Measurements from ENCODE around the gene C16orf86.
"Not testable (repeated sequence)": the region's sequence is repeated elsewhere in the genome, so short reads cannot be mapped to it uniquely, and the experiment has no call there.

Gene C16orf86

DNA sequence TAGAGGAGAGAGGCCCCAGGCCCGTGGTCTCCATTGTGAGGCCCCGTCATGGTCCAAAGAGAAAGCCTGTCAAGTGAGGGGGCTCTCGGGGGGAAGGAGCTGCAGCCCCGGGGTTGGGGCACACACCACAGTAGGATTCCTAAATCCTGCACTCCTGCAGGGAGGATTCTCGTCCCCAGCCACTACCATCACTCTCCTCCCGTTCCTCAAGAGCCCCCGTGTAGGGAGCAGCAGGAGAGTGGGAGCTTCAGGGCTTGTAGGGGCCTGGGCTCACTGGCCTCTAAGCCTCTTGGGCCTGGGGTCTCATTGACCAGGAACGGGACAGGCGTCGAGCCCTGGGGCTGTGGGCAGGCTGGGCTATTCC is 821 bp downstream of the C16orf86 start:
- no peak for DNase-seq (ENCODE audit: low read depth)

GRCh38 chr16:67667817-67668494 is 1.3 kb downstream of the C16orf86 start:
- peak; percentile 67 for DNase-seq (ENCODE audit: low read depth)

DNA sequence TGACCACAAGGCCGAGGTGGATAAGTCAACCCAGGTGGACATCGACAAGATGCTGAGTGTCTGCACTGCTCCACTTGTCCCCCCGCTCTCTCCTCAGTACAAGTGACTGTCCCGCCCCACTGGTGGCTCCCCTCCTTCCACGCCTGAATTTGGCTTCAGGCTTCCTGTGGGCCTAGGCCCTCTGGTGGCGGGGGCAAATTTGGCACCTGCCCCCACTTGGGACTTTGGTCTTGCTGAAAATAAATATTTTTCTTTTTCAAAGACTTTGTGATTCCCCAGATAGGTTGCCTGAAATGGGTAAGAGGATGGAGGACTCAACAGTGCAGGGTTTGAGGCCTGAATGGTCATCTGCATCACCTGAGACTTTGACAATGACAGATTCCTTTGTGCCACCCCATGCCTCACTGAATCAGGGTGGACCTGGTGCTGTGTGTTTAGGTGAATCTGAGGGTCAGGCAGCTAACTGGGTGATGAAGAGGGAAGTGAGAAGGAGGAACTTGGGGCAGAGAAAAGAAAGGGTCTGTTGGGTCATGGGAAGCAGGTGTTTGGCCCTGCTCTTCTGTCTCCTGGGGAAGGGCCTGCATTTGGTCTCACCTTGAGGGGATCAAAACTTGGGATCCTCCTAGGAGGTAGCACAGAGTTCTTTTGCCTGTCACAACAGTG is 2.0 kb downstream of the C16orf86 start:
- DNase-seq (ENCODE audit: low read depth), result no peak

- no peak for DNase-seq (ENCODE audit: low read depth)
Observed at GRCh38 chr16:67669499-67670101, 3.0 kb downstream of the C16orf86 start.

- DNase-seq (ENCODE audit: low read depth), result no peak
Observed at GRCh38 chr16:67672306-67672705, 5.7 kb downstream of the C16orf86 start.

- no peak for DNase-seq (ENCODE audit: low read depth)
Observed at GRCh38 chr16:67672739-67673662, 6.4 kb downstream of the C16orf86 start.

DNA sequence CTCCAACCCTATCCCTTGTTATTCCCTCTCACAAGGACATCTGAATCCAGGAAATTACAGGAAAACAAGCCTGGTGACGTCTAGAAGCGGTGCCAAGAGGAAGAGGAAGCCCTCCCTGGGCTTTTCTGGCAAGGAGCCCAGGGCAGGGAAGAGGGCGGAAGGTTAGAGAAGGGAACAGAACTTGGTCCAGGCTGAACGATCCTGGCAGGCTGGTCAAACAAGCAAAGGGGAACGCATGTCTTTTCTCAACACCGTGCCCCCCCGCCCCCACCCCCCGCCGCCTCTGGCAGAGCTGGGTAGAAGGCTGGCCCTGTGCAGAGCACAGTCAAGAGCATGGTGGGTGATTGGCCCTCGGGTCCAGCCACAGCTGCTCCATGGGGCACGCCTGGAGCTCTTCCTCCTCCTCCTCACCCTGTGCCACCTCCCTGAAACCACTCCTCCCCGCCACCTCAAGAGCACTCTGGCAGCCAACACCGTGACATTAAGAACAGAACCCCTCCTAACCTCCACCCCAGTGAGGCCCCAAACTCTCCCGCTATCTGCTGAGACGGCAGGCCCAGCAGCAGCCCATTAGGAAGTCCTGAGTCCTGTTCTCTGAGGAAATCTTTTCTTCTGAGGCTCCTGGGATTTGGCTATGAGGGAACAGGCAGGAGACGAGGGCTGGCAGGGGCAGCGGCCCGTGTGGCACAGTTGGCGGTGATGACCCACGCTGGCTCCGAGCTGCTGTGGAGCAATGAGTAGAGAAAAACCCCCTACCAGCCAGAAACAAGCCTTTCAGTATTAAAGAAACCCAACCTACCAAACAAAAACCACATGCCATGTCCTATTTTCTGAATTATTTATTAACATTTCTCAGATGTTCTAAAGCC is 7.3 kb downstream of the C16orf86 start:
- DNase-seq (ENCODE audit: low read depth), result no peak

GRCh38 chr16:67674851-67675578 is 8.4 kb downstream of the C16orf86 start:
- no peak for DNase-seq (ENCODE audit: low read depth)

- DNase-seq (ENCODE audit: low read depth), result no peak
Observed at GRCh38 chr16:67675579-67675935, 8.9 kb downstream of the C16orf86 start.

DNA sequence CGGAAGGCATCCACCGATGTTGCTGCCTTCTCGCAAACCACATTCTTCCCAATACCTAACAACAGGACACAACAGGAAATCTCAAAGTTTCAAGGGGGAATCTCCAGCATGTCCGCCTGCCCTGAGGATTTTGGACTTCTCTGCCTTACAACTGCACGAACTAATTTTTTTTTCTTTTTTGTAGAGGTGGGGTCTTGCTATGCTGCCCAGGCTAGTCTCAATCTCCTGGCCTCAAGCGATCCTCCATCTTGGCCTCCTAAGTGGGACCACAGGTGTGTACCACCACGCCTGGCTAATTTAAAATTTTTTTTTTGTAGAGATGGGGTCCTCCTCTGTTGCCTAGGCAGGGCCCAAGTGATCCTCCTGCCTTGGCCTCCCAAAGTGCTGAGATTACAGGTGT is 9.4 kb downstream of the C16orf86 start:
- no peak for DNase-seq (ENCODE audit: low read depth)

- DNase-seq (ENCODE audit: low read depth), result no peak
Observed at GRCh38 chr16:67676516-67676915, 9.9 kb downstream of the C16orf86 start.

DNA sequence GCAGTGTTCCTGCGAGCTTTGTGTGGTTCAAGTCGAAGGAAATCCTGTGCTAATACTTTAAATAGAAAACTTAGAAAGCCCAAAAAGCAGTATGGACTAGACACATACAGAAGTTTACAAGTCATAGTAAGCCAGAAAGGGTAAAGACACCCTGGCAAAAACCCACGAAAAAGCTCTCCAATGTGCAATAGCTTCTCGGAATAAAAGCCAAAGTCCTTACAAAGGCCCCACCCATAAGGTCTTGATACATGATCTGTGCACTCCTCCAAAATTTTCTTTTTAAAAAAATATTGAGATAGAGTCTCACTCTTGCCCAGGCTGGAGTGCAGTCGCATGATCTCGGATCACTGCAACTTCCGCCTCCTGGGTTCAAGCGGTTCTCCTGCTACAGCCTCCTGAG is 10.3 kb downstream of the C16orf86 start:
- DNase-seq (ENCODE audit: low read depth), result no peak

GRCh38 chr16:67677712-67678111 is 11.1 kb downstream of the C16orf86 start:
- no peak for DNase-seq (ENCODE audit: low read depth)

DNA sequence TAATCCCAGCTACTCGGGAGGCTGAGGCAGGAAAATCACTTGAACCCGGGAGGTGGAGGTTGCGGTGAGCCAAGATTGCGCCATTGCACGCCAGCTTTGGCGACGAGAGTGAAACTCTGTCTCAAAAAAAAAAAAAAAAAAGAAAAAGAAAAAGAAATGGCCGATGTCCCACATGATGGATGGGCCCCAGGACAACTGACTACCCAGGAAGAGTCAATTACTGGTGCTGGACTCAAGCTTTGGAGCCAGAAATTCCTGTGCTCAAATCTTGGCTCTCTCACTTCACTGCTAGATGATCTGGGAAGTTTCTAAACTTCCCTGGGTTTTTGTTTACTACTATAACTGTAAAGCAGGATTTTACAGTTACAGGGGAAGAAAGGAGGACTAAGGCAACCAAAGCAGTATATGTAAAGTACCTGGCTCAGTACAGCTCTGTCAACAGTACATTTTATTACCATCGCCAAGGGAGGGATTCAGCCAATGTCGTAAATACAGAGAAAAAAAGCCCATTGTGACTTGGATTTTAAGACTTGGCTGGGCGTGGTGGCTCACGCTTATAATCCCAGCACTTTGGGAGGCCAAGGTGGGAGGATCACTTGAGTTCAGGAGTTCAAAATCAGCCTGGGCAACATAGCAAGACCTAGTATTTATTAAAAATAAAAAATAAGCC is 11.9 kb downstream of the C16orf86 start:
- DNase-seq (ENCODE audit: low read depth), result no peak

DNA sequence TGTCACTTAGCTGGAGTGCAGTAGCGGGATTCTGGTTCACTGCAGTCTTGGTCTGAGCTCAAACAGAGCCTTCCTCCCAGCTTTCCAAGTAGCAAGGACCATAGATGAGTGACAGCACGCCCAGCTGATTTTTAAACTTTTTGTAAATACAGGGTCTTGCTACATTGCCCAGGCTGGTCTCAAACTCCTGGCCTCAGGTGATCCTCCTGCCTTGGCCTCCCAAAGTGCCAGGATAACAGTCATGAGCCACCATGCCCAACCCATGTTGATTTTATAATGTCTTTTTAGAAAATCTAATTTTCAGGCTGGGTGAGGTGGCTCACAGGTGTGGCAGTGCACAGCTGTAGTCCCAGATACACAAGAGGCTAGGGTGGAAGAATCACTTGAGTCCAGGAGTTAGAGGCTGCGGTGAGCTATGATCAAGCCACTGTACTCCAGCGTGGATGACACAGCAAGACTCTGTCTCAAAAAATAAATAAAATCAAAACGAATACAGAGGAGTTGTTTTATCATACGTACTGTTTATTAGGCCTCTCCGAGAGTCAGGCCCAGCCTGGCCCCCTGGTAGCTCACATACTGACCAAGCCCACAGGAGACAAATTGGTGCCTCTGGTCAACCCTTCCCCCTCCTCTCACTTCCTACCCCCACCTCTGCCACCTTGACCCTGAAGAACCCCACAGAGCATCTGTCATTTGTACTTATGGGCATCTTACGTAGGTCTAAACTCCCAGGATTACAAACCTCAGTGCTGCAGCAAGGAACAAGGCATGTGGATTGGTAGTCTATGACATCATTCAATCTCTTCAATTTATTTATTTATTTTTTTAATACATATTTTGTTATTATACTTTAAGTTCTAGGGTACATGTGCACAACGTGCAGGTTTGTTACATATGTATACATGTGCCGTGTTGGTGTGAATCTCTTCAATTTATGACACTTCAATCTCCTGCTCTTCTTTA is 13.6 kb downstream of the C16orf86 start:
- no peak for DNase-seq (ENCODE audit: low read depth)

DNA sequence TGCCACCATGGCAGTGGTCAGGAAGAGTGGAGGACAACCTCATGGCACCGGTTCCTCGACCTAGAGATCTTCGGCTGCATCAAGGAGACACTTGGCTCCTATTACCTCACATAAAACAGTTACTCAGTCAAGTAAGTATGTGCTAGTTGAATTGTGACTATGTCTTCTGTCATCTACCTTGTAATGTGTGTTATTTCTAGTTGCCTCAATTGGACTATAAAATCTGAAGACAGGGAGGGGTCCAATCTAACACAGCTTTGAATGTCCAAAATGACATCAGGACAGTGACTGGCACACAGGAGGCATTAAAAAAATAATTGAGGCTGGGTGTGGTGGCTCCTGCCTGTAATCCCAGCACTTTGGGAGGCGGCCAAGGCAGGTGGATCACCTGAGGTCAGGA is 17.2 kb downstream of the C16orf86 start:
- no peak for DNase-seq (ENCODE audit: low read depth)

DNA sequence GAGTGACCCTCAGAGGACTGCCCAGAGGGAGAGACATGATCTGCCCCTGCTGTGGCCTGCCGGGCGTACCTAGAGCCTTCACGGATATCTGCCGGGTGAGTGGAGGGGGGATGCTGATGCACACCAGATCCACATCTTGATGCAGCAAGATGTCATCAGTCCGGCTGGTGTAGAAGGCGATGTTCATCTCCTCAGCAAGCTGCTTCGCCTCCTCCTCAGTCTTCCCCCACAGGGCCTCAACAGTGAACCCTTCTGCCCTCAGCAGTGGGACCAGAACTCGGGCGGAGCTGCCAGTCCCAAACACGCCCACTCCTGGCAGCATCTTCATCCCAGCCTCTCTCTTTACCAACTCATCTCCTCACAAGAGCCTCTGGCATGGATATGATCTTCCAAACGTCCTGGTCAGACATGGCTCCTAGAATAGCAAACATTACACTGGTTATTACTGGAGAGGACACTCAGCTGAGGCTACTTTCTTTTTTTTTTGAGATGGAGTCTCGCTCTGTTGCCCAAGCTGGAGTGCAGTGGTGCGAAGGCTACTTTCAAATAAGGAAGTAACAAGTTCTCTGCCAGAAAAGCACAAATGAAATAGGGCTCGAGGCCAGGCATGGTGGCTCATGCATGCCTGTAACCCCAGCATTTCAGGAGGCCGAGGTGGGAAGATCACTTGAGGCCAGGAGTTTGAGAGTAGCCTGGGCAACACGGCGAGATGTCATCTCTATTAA is 18.9 kb downstream of the C16orf86 start:
- no peak for DNase-seq (ENCODE audit: low read depth)

GRCh38 chr16:67693517-67694285 is 27.1 kb downstream of the C16orf86 start:
- DNase-seq (ENCODE audit: low read depth), result not testable (repeated sequence)

All from activated T-helper 9 cell treated with anti-CD3 and anti-CD28 coated beads, Interleukin-2, amount 50 U/mL, for 16 hours (primary cell).